Pancreas (tissue), 10 donors: Measurements from ENCODE around the gene TRERF1. TPM values are rescaled to one million over a fixed set of nuclear protein-coding genes. Genes with fewer than 3 reads are reported as not detected.

Source experiments
- ATAC-seq, 4 donors: fragments of 200-7000 bp; cut with Tn5 transposase; one replicate each; pipeline versions ENCODE4 v1.8.0 to v1.9.1; 2020; ENCODE audit warnings: mild to moderate bottlenecking in 4 of 4, moderate library complexity in 4 of 4
- DNase-seq, 6 donors: peaks; one replicate each; pipeline ENCODE4 v3.0.0-alpha.2; 2020
- FAIRE-seq: peaks from 2 replicates; lab custom pipeline; 2012; peaks lifted over from hg19 to GRCh38; lab: Jason Lieb, UNC
- H3K27ac ChIP-seq, 4 donors: fragments of 200-600 bp; sonication (generic); 1 replicate in 3 of 4; 2 replicates in 1 of 4; pipeline versions ENCODE4 v1.5.0 to v1.8.0; 2020
- H3K27me3 ChIP-seq, 4 donors: fragments of 200-600 bp; one replicate each; pipeline ENCODE4 v1.8.0; 2021
- H3K36me3 ChIP-seq, 3 donors: fragments of 200-600 bp; sonication (generic) in 1 of 3; one replicate each; pipeline versions ENCODE4 v1.5.0 to v1.8.0; 2020 to 2021
- H3K4me1 ChIP-seq, 3 donors: fragments of 200-600 bp; one replicate each; pipeline ENCODE4 v1.8.0; 2021
- H3K4me3 ChIP-seq, 4 donors: fragments of 200-600 bp; sonication (generic) in 2 of 4; one replicate each; pipeline versions ENCODE4 v1.5.0 to v1.8.0; 2020 to 2021
- H3K9me3 ChIP-seq, 4 donors: fragments of 200-600 bp; one replicate each; pipeline ENCODE4 v1.8.0; 2021
- WGBS, 2 donors: extraction: QIAGEN DNeasy Blood & Tissue Kit; methylation state at CpG; one replicate each; pipeline ENCODE4 v1.1.7; 2013; 5-methylcytosine and 5-hydroxymethylcytosine counted together
- intact Hi-C, 3 donors: fragments of 100-400 bp; cut with DNase I; formaldehyde crosslinking; loops; one replicate each; pipeline versions ENCODE4 v1.11.1 to v1.14.2; 2022
- polyA plus RNA-seq, 2 donors: library from polyadenylated mRNA; stranded (reverse); fragments of 200-250 nt; gene quantifications; one replicate each; pipeline ENCODE4 v1.2.3, GENCODE V29; 2013
- total RNA-seq, 6 donors: library from RNA; stranded (reverse); fragmentation: NEBNext Ultra II Directional in 4 of 6; extraction: Animal tissue kit (Norgen Biotek cat#: 25700) in 4 of 6; gene quantifications; one replicate each; pipeline versions ENCODE4 v1.2.1 to v1.2.4, GENCODE V29; 2021 to 2023
- TF ChIP-seq, protein P1 (sequence below), 4 donors: fragments of 200-600 bp; sonication (generic) in 3 of 4; IDR thresholded peaks; one replicate each; pipeline versions ENCODE4 v1.5.0 to v1.8.0; 2021; ENCODE audit warnings: antibody characterized with exemption in 4 of 4
- donor health status: healthy with polysubstance abuse.
- donor health status: DM: no; HTN: no; CAD: no; lungs with moderate emphysema.
- donor health status: DM: no; HTN: no; CAD: no.
- donor health status: control.
- donor health status: control.
- donor health status: Bipolar disorder and iron deficiency.
- donor health status: DM: yes; HTN: yes; CAD: no.
- donor health status: DM: no; HTN: no; CAD: no.
- donor health status: DM: no; HTN: no; CAD: no.
- donor health status: DM: yes; HTN: yes; CAD: no.

TRERF1 gene
- total and polyA plus RNA-seq, 8 donors: 0.94 to 2.5 (median 1.5) TPM

DNA sequence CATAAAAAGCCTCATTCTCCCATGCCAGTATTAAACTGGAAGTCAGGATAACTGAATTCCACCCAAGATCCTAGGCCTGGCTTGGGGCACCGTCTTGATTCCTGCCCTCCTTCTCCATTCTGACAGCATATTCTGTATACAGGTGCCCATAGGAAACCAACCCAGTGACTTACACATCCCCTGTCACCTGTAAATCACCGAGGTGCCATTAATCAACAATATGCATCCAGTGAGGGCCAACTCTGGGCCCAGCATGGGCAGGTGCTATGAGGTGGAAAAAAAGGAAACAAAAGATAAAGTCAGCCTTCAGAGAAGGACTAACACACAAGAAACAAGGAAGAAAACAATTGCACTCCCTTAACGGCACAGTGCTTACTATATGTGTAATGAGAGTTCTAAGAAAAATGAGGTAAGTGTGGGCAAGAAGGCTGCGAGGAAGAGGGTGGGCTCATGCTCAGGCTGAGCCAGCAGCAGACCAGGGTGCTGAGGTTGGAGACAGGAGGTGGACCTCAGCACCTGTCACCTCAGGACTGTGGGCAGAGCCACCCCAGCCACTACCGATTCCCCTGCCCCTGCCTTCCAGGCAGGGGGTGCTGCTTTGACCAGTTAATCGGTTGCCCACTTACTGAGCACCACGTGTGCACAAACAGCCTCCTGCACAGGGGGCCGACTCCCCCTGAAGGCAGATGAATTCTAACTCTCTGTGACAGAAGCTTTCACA lies 105.9 kb downstream of the TRERF1 start:
- ATAC-seq: no peak
- no peaks in the 10 kb centered on the region for H3K9me3 ChIP-seq
- FAIRE-seq: no peak
- no peak for DNase-seq
- H3K4me1 ChIP-seq: no peaks in the 10 kb centered on the region
- H3K4me3 ChIP-seq: no peak overlapping the region
- H3K36me3 ChIP-seq: no peaks in the 10 kb centered on the region
- intact Hi-C loops: no loop called here
- TF ChIP-seq, protein P1, sequence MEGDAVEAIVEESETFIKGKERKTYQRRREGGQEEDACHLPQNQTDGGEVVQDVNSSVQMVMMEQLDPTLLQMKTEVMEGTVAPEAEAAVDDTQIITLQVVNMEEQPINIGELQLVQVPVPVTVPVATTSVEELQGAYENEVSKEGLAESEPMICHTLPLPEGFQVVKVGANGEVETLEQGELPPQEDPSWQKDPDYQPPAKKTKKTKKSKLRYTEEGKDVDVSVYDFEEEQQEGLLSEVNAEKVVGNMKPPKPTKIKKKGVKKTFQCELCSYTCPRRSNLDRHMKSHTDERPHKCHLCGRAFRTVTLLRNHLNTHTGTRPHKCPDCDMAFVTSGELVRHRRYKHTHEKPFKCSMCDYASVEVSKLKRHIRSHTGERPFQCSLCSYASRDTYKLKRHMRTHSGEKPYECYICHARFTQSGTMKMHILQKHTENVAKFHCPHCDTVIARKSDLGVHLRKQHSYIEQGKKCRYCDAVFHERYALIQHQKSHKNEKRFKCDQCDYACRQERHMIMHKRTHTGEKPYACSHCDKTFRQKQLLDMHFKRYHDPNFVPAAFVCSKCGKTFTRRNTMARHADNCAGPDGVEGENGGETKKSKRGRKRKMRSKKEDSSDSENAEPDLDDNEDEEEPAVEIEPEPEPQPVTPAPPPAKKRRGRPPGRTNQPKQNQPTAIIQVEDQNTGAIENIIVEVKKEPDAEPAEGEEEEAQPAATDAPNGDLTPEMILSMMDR (IDR thresholded peaks at IDR 0.05): no peak
- 74 to 77% methylated on average over 8 of the region's 8 CpGs for WGBS, 2 donors
- no peaks in the 10 kb centered on the region for H3K27me3 ChIP-seq
- no peak overlapping the region for H3K27ac ChIP-seq

DNA sequence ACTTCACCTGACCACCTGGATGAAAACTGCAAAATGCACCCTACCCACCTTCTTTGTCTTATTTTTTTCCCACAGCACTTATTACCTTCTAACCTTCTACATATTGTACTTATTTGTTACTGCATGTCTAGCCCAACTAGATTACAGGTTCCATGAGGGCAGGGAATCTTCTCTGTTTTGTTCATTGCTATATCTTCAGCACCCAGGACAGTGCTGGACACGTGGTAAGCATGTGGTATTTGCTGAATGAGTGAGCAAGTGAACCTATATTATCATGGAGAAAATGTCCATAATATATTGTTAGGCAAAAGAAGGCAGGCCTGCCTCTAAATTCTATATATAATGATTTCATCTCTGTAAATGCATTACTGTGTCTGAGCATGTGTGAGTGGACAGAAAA lies 107.0 kb downstream of the TRERF1 start:
- WGBS, 2 donors: 73 to 90% methylated on average over 1 of the region's 1 CpG
- no peak for DNase-seq
- TF ChIP-seq, protein P1 (IDR thresholded peaks at IDR 0.05): no peak
- Histone ChIP-seq H3K9me3 (no peaks in the 10 kb centered on the region), H3K27ac (no peak overlapping the region), H3K27me3 (no peaks in the 10 kb centered on the region), H3K36me3 (no peaks in the 10 kb centered on the region), H3K4me3 (no peak overlapping the region), H3K4me1 (no peaks in the 10 kb centered on the region)
- ATAC-seq: no peak
- intact Hi-C loops: no loop called here
- FAIRE-seq: no peak

DNA sequence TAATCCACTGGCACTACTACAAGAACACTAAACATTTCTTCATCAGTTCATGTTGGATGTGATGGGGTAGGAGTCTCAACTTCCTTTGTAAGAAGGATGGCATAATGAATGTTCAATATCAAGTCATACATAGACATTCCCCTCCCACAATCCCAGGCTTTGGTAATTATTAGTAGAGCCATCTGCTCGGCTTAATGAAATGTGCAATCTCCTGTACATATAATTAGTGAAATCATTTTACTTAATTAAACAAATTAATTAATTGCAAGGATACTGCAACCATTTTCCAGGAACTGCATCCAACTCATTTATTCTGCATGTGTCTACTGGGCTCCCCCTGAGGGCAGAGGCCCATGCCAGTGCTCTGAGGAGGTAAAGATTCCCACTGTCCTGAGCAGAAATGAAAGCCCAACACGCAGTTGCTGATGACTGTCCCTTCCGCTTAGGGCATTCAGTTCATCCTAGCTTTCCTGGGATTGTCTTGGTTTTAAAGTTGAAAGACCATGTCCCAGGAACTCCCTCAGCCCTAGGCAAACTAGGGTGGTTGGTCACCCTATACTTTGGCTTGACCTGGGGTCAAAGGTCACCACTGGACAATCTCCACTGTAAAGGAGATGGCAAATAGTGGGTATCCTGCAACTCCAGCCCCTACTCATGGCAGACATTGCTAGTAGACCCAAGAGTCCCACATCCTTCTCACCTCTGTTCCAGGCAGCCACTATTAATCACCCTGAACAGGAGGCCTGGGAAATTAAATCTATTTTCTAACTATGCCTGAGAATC lies 109.8 kb downstream of the TRERF1 start:
- DNase-seq (no peak), ATAC-seq (no peak), FAIRE-seq (no peak)
- Histone ChIP-seq H3K4me1 (no peaks in the 10 kb centered on the region), H3K27me3 (no peaks in the 10 kb centered on the region), H3K27ac (no peak overlapping the region), H3K9me3 (no peaks in the 10 kb centered on the region), H3K4me3 (no peak overlapping the region), H3K36me3 (no peaks in the 10 kb centered on the region)
- TF ChIP-seq, protein P1 (IDR thresholded peaks at IDR 0.05): no peak
- intact Hi-C loops: no loop called here
- WGBS, 2 donors: 93 to 100% methylated on average over 3 of the region's 3 CpGs

DNA sequence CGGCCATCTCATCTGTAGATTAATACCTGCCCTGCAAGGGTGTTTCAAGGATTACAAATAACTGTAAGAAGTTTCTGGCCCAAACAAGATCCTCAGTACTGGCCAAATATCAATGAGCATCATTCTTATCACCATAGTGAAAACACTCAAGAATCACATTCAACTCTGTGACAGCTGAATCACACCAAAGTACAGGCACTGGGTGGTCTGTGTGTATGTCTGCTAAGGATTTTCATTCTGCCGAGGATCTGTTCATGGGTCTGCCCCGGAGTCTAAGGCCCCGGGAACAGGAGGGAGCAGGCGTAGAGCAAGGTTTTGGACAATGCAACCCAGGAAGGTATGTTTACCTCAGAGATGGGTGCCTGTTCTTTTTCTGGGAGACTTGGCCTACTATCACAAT lies 110.5 kb downstream of the TRERF1 start:
- H3K9me3 ChIP-seq: no peaks in the 10 kb centered on the region
- no peak for FAIRE-seq
- no peak overlapping the region for H3K4me3 ChIP-seq
- H3K4me1 ChIP-seq: no peaks in the 10 kb centered on the region
- TF ChIP-seq, protein P1 (IDR thresholded peaks at IDR 0.05): no peak
- DNase-seq: no peak
- WGBS, 2 donors: 98 to 99% methylated on average over 5 of the region's 5 CpGs
- no peak overlapping the region for H3K27ac ChIP-seq
- ATAC-seq: no peak
- H3K36me3 ChIP-seq: no peaks in the 10 kb centered on the region
- intact Hi-C loops: no loop called here
- no peaks in the 10 kb centered on the region for H3K27me3 ChIP-seq

DNA sequence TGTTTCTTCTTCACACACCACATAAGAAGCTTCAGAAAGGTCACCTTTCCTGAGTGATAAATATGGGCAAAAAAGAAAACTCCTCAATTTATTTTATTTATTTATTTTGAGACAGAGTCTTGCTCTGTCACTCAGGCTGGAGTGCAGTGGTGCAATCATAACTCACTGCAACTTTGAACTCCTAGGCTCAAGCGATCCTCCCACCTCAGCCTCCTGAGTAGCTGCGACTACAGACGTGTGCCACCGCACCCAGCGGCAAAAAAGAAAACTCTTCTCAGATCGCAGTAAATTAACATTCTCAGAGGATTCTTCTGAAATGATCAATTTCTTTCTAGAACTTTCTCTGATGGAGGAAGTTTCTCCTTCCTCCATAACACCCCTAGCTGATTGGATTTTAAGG lies 111.2 kb downstream of the TRERF1 start:
- 96% methylated on average over 6 of the region's 6 CpGs for WGBS, 2 donors
- H3K4me3 ChIP-seq: no peak overlapping the region
- ATAC-seq: no peak
- no peaks in the 10 kb centered on the region for H3K36me3 ChIP-seq
- no peaks in the 10 kb centered on the region for H3K27me3 ChIP-seq
- H3K9me3 ChIP-seq: no peaks in the 10 kb centered on the region
- intact Hi-C loops: no loop called here
- no peak for DNase-seq
- TF ChIP-seq, protein P1 (IDR thresholded peaks at IDR 0.05): no peak
- no peak overlapping the region for H3K27ac ChIP-seq
- FAIRE-seq: no peak
- H3K4me1 ChIP-seq: no peaks in the 10 kb centered on the region
